Ascending aorta (tissue), 2 donors: ENCODE measurements around the gene PDE4B. TPM values are rescaled to one million over a fixed set of nuclear protein-coding genes. Genes with fewer than 3 reads are reported as not detected.
"Not testable (repeated sequence)": the region's sequence is repeated elsewhere in the genome, so short reads cannot be mapped to it uniquely, and the experiment has no call there.

Source experiments
- DNase-seq, 2 donors: peaks; one replicate each; pipeline ENCODE4 v3.0.0-alpha.2; 2019; ENCODE audit warnings: low spot score in 2 of 2
- H3K27ac ChIP-seq, 2 donors: fragments of 200-600 bp; sonication (generic); one replicate each; pipeline ENCODE4 v1.5.1; 2016 to 2017; ENCODE audit warnings: mild to moderate bottlenecking in 1 of 2
- H3K27me3 ChIP-seq: fragments of 200-600 bp; sonication (generic); one replicate; pipeline ENCODE4 v1.5.1; 2017
- H3K36me3 ChIP-seq, 2 donors: fragments of 200-600 bp; sonication (generic); one replicate each; pipeline ENCODE4 v1.5.1; 2016
- H3K4me1 ChIP-seq, 2 donors: fragments of 200-600 bp; sonication (generic); one replicate each; pipeline ENCODE4 v1.5.1; 2016 to 2017; ENCODE audit warnings: mild to moderate bottlenecking in 1 of 2
- H3K4me3 ChIP-seq, 2 donors: fragments of 200-600 bp; sonication (generic); one replicate each; pipeline ENCODE4 v1.5.1; 2016 to 2017; ENCODE audit warnings: mild to moderate bottlenecking in 1 of 2
- H3K9me3 ChIP-seq, 2 donors: fragments of 200-600 bp; sonication (generic); one replicate each; pipeline ENCODE4 v1.5.1; 2016
- CTCF ChIP-seq, 3 experiments: fragments of 200-600 bp in 2 of 3; fragments of 450-650 bp in 1 of 3; sonication (generic) in 2 of 3; IDR thresholded peaks; one replicate each; pipeline ENCODE4 v1.5.1; 2016 to 2019; ENCODE audit warnings: antibody characterized with exemption in 3 of 3, mild to moderate bottlenecking in 1 of 3, moderate library complexity in 1 of 3
- intact Hi-C: fragments of 100-400 bp; cut with DNase I; formaldehyde crosslinking; loops from one replicate; pipeline ENCODE4 v1.15.1; 2023
- total RNA-seq: library from RNA; depleted of rRNA; stranded (reverse); fragments of >200 nt; gene quantifications from one replicate; pipeline ENCODE4 v1.1.0, GENCODE V29; 2016

Gene PDE4B
- total RNA-seq, 1 donor from 2014 or later, result 4.5 TPM

- no peak for TF ChIP-seq CTCF (IDR thresholded peaks at IDR 0.05)
- H3K4me1 ChIP-seq, result no peaks in the 10 kb centered on the region
- no peaks in the 10 kb centered on the region for H3K9me3 ChIP-seq
- no peak for DNase-seq
- H3K36me3 ChIP-seq, result no peaks in the 10 kb centered on the region
- no peaks in the 10 kb centered on the region for H3K27me3 ChIP-seq
- no peak overlapping the region for H3K27ac ChIP-seq
- intact Hi-C loops, result no loop called here
- H3K4me3 ChIP-seq, result no peak overlapping the region
Observed at GRCh38 chr1:66088787-66089186, 296.1 kb downstream of the PDE4B start.

- no peak for DNase-seq
- intact Hi-C loops, result no loop called here
- Histone ChIP-seq H3K36me3 (no peaks in the 10 kb centered on the region), H3K4me3 (no peak overlapping the region), H3K9me3 (no peaks in the 10 kb centered on the region), H3K4me1 (no peaks in the 10 kb centered on the region), H3K27ac (no peak overlapping the region), H3K27me3 (no peaks in the 10 kb centered on the region)
- TF ChIP-seq CTCF (IDR thresholded peaks at IDR 0.05), result no peak
Observed at GRCh38 chr1:66090859-66091457, 298.3 kb downstream of the PDE4B start.

GRCh38 chr1:66095190-66095589 is 302.5 kb downstream of the PDE4B start:
- Histone ChIP-seq H3K36me3 (no peaks in the 10 kb centered on the region), H3K27ac (no peak overlapping the region), H3K4me3 (no peak overlapping the region), H3K4me1 (no peaks in the 10 kb centered on the region), H3K27me3 (no peaks in the 10 kb centered on the region), H3K9me3 (no peaks in the 10 kb centered on the region)
- intact Hi-C loops, result no loop called here
- DNase-seq, result no peak
- TF ChIP-seq CTCF (IDR thresholded peaks at IDR 0.05), result no peak

- H3K27me3 ChIP-seq, DNase-seq, H3K27ac ChIP-seq, H3K9me3 ChIP-seq, H3K4me1 ChIP-seq, intact Hi-C loops, H3K4me3 ChIP-seq, H3K36me3 ChIP-seq: not testable (repeated sequence)
Observed at GRCh38 chr1:66100959-66101358, 308.3 kb downstream of the PDE4B start.

GRCh38 chr1:66104076-66104475 is 311.4 kb downstream of the PDE4B start:
- H3K27ac ChIP-seq, intact Hi-C loops, H3K9me3 ChIP-seq, H3K27me3 ChIP-seq, H3K4me1 ChIP-seq, DNase-seq, H3K4me3 ChIP-seq, H3K36me3 ChIP-seq: not testable (repeated sequence)

- DNase-seq, result no peak
- no peaks in the 10 kb centered on the region for H3K27me3 ChIP-seq
- intact Hi-C loops, result no loop called here
- no peak overlapping the region for H3K27ac ChIP-seq
- H3K4me1 ChIP-seq, result no peaks in the 10 kb centered on the region
- no peak for TF ChIP-seq CTCF (IDR thresholded peaks at IDR 0.05)
- no peak overlapping the region for H3K4me3 ChIP-seq
- H3K9me3 ChIP-seq, result no peaks in the 10 kb centered on the region
- no peaks in the 10 kb centered on the region for H3K36me3 ChIP-seq
Observed at GRCh38 chr1:66108624-66109023, 315.9 kb downstream of the PDE4B start.
